ENCODE measurements around the gene EPHA2. TPM values are rescaled to one million over a fixed set of nuclear protein-coding genes. Genes with fewer than 3 reads are reported as not detected.
A peak's percentile ranks its signal among the peaks of the same experiment; 100 is the strongest.

The EPHA2 gene
- total RNA-seq, 4 donors from 2014 or later = 30.0 to 66.9 (median 35.9) TPM

DNA sequence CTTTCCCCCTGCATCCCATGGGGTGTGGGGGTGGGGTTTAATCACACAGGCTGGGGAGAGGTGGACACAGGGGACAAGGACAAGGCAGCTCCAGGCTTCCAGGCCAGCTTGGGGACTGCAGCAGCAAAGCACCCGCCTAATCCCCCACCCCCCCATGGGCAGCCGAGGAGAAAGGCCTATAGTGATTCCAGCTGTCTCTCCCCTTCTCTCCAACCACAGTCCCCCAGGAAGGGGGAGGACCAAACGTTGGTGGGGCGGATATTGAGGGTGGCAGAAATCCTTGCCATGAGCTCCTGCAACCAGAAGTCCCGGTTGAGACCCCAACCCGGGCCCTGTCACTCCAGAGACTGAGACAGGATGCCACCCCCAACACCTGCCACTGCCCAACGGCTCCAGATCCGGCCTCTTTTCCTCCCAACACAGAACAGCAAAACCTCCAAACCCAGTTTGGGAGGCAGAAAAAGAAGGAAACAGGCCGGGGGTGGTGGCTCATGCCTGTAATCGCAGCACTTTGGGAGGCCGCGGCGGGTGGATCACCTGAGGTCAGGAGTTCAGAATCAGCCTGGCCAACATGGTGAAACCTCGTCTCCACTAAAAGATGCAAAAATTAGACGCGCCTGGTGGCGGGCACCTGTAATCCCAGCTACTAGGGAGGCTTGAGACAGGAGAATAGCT, 1.7 kb downstream of the EPHA2 start:
- Histone ChIP-seq H3K4me3 (peak overlapping the region; percentile 65 to 89 (median 82)), H3K9me3 (no peaks in the 10 kb centered on the region), H3K4me1 (peaks cover 0 to 69% (median 51%) of the 10 kb centered on the region in 4 donors), H3K27ac (peak overlapping the region; percentile 61 to 95 (median 94)), H3K27me3 (no peaks in the 10 kb centered on the region), H3K36me3 (peaks cover 0 to 16% (median 0%) of the 10 kb centered on the region in 3 donors)
- TF ChIP-seq, protein P1, sequence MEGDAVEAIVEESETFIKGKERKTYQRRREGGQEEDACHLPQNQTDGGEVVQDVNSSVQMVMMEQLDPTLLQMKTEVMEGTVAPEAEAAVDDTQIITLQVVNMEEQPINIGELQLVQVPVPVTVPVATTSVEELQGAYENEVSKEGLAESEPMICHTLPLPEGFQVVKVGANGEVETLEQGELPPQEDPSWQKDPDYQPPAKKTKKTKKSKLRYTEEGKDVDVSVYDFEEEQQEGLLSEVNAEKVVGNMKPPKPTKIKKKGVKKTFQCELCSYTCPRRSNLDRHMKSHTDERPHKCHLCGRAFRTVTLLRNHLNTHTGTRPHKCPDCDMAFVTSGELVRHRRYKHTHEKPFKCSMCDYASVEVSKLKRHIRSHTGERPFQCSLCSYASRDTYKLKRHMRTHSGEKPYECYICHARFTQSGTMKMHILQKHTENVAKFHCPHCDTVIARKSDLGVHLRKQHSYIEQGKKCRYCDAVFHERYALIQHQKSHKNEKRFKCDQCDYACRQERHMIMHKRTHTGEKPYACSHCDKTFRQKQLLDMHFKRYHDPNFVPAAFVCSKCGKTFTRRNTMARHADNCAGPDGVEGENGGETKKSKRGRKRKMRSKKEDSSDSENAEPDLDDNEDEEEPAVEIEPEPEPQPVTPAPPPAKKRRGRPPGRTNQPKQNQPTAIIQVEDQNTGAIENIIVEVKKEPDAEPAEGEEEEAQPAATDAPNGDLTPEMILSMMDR (IDR thresholded peaks at IDR 0.05) = no peak
- TF ChIP-seq POLR2A (IDR thresholded peaks at IDR 0.05) (no peak), EP300 (IDR thresholded peaks at IDR 0.05) (no peak)
- DNase-seq (ENCODE audit: low spot score in 2 of 2) = no peak
- 22 to 31% methylated on average over 15 to 16 of the region's 17 CpGs for WGBS, 2 donors

DNA sequence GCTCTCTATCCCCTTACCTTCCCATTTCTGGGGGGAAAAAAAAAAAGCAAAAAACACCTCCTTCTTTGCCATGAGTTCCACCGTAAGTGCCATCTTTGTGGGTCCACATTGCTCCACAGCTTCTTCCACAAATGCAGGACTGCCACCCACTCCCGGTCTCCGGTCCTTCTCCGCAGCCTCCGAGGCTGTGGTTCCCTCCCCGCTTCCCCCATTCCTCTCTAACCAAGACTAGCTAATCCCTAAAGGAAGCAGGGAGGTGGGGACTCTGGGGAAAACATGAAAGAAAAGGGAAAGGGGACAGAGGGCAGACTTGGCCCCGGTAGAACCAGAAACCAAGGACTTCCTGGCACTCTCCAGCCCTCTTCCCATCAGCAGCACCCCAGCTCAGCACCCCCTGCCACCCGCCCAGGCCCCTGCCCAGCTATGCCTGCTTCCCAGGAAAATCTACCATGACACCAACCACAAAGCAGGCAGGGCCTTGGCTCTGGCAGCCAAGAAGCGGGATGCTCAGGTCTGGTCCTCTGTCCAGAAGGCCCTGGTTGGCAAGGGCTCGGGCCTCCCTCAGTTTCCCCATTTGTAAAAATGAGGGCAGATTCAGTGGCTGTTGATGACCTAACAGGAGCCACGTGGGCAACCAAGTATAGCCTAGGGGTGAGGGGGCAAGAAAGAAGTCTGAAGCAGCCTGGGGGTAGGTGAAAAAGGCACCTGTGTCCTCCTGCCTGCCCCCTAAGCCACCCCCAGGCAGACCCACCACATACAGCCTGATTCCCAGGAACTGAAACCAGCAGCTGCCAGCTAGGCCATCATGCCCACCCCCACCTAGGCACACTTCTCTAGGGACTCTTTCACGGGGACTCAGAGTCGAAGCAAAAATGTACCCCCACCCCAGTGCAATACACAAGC, 2.5 kb downstream of the EPHA2 start:
- Histone ChIP-seq H3K4me3 (peak overlapping the region; percentile 65 to 89 (median 82)), H3K27me3 (no peaks in the 10 kb centered on the region), H3K36me3 (peaks cover 0 to 24% (median 0%) of the 10 kb centered on the region in 3 donors), H3K9me3 (no peaks in the 10 kb centered on the region), H3K4me1 (peaks cover 0 to 77% (median 51%) of the 10 kb centered on the region in 4 donors), H3K27ac (peak overlapping the region; percentile 61 to 95 (median 94))
- TF ChIP-seq, protein P1 (IDR thresholded peaks at IDR 0.05) = no peak
- TF ChIP-seq POLR2A (IDR thresholded peaks at IDR 0.05) = no peak
- no peak for TF ChIP-seq EP300 (IDR thresholded peaks at IDR 0.05)
- DNase-seq (ENCODE audit: low spot score in 2 of 2) = no peak
- WGBS, 2 donors = 36 to 41% methylated on average over 13 of the region's 13 CpGs

DNA sequence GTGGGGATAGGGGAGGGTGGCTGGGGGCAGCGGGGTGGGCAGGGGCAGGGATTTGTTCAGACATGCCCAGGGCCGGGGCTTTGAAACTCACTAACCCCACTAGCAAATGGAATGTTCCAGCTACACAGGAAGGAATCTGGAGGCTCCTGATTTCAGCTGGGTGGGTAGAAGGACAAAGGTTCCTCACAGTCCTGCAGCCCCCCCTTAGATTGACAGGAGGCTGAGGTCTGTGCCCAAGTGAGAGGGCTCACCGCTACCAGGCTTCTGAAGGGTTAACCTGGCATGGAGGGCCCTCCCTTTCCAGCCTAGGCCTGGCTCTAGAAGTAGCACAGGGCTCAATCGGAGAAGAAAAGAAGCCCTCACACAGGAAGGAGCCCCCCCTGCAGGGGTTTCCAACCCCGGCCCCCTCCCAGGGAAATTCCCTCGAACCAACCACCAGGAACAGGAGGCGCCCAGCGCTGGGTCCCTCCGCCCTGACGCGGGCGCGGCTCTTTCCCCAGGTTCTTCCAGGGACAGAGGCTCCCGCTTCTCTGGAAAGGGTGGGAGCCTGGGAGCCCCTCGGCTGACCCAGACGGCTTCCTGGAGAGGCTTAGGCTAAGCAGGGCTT, 3.3 kb downstream of the EPHA2 start:
- no peaks in the 10 kb centered on the region for H3K9me3 ChIP-seq
- H3K4me3 ChIP-seq = peak overlapping the region; percentile 14 to 86 (median 71)
- 39 to 53% methylated on average over 13 to 16 of the region's 16 CpGs for WGBS, 2 donors
- no peak for DNase-seq (ENCODE audit: low spot score in 2 of 2)
- no peaks in the 10 kb centered on the region for H3K27me3 ChIP-seq
- peaks cover 0 to 32% (median 0%) of the 10 kb centered on the region in 3 donors for H3K36me3 ChIP-seq
- H3K4me1 ChIP-seq = peaks cover under 1 to 85% (median 55%) of the 10 kb centered on the region in 4 donors
- TF ChIP-seq, protein P1 (IDR thresholded peaks at IDR 0.05) = no peak
- peak in 1 of 2 donors; percentile 19 for TF ChIP-seq EP300 (IDR thresholded peaks at IDR 0.05)
- peak overlapping the region; percentile 61 to 95 (median 94) for H3K27ac ChIP-seq

GRCh38 chr1:16151995-16152384, 3.9 kb downstream of the EPHA2 start:
- Histone ChIP-seq H3K27ac (peak overlapping the region; percentile 61 to 95 (median 94)), H3K9me3 (no peaks in the 10 kb centered on the region), H3K36me3 (peaks cover 0 to 32% (median 0%) of the 10 kb centered on the region in 3 donors), H3K4me1 (peaks cover 6 to 86% (median 61%) of the 10 kb centered on the region in 4 donors), H3K27me3 (no peaks in the 10 kb centered on the region), H3K4me3 (peak overlapping the region in 1 of 4 donors; percentile 77)
- WGBS, 2 donors = 53 to 74% methylated on average over 2 to 4 of the region's 4 CpGs
- no peak for DNase-seq (ENCODE audit: low spot score in 2 of 2)
- TF ChIP-seq, protein P1 (IDR thresholded peaks at IDR 0.05) = no peak
- no peak for TF ChIP-seq POLR2A (IDR thresholded peaks at IDR 0.05)
- TF ChIP-seq EP300 (IDR thresholded peaks at IDR 0.05) = no peak

All from tibial nerve (tissue), 4 donors.